ENCODE measurements around the gene FIG4.
"Not testable (repeated sequence)": the region's sequence is repeated elsewhere in the genome, so short reads cannot be mapped to it uniquely, and the experiment has no call there.

The FIG4 gene

DNA sequence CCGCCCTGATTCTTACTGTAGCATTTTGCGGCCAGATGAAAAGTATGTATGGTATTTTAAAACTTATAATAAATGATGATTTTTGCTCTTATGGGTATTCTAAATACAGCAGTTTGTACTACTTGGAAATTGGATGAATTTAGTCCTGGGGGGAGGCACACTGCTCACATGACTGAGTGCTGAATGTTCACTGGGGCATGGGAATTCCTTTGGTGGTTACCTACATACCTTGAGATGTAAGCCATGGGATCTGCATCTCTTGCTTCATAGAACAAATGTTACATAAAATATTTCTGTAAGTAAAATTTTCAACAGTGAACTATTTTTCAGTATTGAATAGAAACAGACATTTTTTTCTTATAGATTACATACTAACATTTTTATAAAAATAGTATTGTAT is 71.1 kb downstream of the FIG4 start:
- no peak for FAIRE-seq

DNA sequence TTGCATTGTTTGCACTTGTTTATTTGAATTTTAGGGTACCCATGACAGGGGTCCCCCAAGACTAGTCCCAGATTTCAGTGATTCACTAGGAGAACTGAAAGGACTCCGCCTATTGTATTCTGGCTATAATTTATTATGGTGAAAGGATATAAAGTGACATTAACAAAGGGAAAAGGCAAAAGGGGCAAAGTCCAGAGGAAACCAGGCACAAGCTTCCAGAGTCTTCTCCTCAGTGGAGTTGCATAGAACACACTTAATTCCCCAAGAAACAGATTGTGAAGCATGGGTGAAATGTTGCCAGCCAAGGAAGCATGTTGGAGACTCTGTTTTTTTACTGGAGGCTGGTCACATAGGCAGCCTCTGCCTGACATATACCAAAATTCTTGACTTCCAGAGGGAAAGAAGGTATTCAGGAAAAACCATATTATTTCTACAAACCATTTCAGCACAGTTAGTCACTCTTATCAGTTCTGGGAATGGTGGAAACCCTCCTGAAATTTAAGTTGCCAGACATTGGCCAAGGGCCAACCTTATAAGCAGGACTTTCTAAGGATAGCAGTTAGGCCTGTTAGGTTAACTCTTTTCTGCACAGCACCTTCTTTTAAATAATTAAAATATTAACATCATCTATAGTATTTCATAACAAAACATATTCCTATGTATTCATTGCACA is 71.8 kb downstream of the FIG4 start:
- no peak for FAIRE-seq

DNA sequence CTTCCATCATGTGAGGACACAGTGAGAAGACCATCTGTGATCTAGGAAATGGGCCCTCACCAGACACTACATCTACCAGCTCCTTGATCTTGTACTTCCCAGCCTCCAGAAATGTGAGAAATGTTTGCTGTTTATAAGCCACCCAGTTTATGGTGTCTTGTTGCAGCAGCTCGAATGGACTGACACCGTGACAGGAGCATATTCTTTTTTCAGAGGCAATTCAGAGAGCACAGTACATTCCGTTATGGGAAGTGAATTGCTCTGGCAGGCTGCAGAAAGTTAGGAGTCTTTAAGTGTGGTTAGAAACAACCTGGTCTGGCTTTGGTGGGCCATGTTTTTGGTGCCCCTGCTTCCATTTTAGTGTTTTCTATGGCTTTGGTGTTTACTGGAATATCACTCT is 75.1 kb downstream of the FIG4 start:
- no peak for FAIRE-seq

DNA sequence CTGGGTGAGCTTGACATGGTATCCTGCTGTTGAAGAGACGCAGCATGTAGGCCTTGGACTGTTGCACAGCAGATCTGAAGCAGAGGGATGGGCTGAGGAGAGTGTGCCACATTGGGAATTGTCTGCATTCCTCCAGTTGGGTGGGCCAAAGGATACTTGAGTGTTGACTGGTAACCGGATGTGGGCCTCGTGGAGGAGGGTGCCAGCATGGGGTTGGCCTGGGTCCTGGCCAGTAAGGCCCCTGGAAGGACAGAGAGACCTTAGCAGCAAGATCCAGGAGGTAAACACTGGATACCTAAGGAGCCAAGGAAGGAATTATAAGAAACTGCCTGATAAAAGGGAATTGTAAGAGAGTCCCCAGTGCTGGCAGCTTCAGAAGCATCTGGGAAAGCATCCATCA is 76.9 kb downstream of the FIG4 start:
- FAIRE-seq, result no peak

DNA sequence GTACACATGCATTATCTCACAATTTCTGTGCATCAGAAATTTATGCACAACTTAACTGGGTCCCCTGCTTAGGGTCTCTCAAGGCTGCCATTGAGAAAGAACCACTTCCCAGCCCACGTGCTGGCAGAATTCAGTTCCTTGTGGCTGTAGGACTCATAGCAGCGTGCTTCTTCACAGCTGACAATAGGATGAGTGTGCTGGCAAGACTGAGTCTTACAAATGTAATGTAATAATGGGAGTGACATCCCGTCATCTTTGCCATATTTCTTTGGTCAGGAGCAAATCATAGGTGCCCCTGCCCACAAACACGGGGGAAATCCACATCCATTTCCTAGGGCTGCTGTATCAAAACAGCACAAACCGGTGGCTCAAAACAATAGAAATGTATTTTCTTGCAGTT is 77.4 kb downstream of the FIG4 start:
- no peak for FAIRE-seq

DNA sequence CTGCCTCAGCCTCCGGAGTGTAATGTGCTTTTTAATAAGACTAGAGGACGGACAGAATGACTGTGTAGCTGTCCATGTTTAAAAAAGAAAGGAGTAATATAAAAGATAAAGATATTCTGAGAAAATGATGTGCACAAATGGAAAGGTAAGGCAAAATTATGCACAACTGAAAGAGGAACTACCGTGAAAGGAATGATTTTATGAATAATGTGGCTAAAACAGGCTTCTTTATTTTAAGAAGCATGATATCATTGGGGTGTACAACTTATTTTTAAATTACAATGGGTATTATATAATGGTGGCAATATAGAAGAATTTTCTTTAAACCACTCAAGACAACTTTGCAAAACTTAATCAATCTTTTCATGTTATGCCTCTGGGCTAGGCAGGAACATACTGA is 78.1 kb downstream of the FIG4 start:
- no peak for FAIRE-seq

DNA sequence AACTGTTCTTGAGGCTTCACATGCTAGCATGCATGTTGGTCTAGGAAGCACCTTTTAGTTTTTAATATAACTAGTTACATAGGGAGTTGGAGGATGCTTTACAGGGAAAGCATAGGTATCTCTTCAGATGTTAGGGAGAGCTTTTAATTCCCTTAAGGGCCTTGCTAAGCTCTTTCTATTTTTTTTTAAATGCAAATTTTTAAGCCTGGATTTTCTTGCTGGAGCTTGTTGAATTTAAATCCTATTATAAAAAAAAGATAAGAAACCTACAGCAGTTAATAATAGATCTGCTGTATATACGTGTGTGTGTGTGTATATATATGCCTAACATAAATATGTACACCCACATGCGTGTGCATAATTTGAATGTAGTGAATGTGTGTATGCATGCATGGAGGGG is 79.0 kb downstream of the FIG4 start:
- FAIRE-seq, result no peak

DNA sequence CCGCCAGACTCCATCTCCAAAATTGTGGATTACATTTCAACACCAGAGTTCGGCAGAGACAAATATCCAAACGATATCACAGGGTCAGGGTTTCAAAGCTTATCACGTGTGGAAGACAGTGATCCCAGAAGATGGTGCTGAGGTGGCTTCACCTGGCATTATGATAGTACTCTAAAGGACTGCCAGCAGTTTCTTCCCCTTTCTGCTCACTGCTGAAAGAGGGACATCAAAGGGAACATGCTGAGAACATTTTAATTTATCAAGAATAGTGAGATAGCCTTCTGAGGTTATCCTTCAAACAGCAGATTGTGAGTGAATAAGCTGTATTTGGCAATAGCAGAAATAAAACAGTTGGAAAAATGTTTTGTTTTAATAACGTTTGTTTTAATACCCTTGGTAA is 79.7 kb downstream of the FIG4 start:
- no peak for FAIRE-seq

DNA sequence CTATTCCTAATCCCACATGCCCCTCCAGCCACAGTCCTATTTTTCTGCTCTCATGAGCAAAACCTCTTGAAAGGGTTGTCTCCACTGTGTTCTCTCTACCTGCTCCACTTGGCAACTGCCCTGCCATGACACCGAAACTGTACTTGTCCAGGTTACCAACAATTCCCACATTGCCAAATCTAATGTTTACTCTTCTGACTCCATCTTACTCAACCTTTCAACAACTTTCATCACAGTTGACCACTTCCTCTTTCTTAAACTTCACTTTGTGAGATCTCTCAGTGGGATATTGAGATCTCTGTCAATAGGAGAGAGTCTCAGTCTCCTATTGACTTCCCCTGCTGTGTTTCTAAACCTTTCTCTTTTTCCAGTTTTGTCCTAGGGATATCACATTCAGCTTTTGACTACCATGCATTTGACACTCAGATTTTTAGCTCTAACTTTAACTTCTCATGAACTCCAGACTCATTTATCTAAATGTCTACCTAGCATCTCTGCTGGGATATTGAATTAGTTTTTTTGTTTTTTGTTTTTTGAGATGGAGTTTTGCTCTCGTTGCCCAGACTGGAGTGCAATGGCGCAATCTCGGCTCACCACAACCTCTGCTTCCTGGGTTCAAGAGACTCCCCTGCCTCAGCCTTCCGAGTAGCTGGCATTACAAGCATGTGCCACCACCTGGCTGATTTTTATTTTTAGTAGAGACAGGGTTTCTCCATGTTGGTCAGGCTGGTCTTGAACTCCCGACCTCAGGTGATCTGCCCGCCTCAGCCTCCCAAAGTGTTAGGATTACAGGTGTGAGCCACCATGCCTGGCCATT is 81.1 kb downstream of the FIG4 start:
- not testable (repeated sequence) for FAIRE-seq

DNA sequence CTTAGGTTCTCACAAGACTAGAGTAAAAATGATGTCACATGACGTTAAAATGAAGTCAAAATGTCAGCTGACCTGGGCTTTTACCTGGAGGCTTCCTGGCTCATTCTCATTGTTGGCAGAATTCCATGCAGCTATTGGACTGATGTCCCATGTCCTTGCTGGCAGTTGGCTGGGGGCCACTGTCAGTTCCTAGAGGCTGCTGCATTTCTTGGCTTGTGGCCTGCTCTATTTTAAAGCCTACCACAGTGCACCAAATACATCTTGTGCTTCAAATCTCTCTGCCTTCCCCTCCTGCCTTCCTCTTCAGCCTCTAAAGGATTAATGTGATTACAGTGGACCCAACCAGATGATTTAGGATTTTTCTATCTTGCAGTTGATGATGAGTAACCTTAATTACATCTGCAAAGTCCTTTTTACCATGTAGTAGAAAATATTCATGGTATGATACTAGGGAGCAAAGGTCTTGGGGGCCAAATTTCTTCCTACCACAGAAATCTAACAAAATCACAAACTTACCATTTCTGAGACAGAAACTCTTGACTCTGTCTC is 81.9 kb downstream of the FIG4 start:
- FAIRE-seq, result no peak

DNA sequence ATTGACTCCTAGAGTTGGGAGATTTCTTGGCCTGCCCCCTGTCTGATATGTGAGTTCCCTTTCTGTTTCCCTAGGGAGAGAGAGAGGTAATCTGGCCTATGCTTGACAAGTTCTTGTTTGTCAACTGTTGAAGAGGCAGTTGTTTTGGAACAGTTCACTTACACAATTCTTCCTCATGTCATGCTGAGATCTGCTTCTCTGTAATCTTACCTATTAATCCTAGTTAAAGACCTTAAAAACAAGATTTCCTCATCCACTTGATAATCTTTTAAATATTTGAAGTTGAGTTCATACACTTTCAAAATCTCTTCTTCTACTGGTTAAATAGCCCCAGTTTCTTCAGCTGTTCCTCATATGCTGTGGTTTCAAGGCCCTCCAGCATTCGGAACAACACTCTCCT is 89.9 kb downstream of the FIG4 start:
- no peak for FAIRE-seq

DNA sequence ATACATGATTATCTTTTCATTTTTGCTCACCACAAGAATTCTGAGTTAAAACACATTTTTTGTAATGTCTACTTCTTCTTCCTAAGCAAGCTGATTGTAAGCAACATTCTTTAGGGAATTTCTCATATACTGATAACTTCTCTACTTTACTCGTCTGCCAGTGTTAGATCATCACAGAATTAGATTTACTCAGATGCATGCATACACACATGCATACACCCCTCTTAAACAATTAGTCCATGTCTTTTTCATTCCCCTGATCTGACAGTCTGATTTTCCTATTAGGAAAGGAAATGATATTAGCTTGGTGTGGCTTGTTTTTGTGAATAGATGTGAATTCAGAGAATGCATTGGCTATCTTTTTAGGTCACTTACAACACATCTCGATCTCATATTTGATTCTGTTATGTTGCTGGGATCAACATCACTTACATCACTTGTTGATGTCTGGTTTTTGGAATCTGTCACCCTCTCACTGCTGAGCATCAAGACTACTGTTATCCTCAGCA is 91.4 kb downstream of the FIG4 start:
- FAIRE-seq, result no peak

DNA sequence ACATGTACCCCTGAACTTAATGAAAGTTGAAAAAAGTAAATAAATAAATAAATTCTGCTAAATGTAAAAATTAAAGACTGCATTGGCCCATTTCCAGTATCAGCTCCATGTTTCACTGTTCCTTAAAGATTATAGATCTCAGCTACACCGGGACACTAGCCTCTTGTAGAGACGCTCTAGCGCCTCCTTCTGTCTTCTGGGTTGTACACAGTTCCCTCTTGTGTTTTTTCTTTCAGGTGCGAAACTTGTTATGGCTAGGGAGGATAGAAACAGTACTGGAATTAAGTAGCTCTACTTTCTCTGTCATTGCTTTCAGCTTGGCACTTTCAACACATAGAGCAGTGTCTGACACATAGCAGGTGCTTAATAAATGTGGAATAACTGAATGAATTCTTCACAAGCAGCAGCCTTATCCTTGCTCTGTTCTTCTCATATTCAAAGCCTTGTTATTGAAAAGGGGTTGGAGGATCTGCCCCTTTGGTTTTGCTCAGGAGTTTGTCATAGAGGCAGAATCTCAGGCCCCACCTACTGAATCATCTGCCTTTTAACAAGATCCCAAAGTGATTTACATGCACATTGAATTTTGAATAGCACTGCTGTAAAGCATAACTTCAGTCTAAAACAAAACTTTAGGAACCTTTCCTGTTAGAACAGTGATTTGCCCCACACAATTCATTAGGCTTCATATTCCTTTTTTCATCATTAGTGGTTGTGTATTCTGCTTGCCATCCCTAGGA is 92.3 kb downstream of the FIG4 start:
- FAIRE-seq, result no peak

DNA sequence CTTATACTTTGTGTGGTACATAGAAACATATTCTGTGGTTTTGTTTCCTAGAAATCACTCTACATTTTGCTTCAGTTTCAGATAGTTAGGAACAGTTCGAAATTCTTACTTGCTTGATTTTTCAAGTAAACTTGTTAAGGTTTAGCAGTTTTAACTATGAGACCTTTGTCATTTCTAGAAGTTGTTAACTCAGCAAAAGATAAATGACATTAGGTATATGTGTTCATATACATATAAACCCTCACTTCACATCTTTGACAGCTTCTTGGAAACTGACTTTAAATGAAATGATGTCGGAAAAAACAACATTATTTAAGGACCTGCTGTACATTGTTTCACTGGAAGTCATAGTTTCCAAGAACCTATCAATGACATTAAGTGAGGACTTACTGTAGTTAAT is 96.2 kb downstream of the FIG4 start:
- no peak for FAIRE-seq

DNA sequence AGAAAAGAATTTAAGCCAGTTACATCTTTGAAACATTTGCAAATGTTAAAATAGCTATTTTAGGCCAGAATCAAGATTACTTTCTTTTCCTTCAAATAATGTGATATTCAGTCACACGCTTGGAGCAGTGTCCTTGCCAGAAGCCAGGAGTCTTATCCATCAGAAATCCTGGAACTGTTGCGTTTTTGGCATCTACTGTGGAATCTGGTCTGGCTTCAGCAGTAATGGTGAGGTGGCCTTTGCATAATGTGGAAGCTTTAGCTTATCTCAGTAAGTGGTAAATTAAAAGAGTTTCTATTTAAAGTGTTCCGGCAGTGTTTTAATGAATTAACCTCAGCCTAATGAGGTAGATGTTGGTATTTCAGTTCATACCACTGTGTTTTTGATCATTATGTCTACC is 97.6 kb downstream of the FIG4 start:
- FAIRE-seq, result no peak

DNA sequence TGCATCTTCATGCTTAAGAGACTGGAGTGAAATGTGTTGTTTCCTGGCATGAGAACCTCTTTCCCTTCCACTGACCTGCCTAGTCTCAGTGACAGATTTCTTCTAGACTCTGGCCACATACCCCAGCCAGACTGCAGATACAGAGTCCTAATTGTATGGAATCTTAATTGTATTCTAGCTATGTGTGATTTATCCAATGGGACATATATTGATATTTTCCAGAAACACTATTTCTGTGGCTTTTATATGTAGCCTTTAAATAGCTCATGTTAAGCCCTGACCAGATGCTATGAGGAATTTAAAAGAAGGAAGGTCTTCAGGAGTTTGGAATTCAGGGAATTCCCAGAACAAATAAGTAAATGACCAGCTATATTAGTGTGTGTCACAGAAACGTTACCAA is 99.0 kb downstream of the FIG4 start:
- no peak for FAIRE-seq

DNA sequence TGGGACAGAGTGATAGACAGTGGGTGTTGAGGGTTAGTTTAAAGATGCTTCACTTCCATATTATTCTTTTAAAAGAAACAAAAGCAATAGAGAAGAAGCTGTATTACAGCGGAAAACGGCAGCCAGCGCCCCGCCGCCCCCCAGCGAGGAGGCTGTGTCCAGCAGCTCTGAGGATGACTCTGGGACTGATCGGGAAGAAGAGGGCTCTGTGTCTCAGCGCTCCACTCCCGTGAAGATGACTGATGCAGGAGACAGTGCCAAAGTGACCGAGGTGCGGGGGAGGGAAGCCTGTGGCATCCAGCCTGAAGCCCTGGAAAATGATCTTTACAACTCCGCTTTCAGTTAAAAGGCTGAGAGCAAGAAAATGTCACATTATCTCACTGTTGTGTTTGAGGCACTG is 100.2 kb downstream of the FIG4 start:
- no peak for FAIRE-seq

DNA sequence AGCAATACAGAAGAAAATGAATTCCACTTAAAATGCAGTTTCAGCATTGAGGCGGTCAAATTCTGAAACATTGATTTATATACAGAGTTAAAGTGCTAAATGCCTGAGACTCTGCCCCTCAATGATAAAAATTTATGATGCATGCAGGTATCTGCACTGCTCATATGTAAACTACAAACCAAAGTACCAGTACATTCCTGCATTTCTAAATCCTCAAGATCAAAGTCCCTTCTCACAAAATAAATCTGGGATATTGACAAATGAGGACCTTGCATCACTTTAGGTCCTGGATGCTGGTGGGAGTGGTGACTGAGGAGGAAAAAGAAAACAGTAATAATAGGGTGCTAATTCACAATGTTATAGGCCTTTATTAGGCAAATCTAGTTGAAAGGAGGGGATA is 101.9 kb downstream of the FIG4 start:
- FAIRE-seq, result no peak

DNA sequence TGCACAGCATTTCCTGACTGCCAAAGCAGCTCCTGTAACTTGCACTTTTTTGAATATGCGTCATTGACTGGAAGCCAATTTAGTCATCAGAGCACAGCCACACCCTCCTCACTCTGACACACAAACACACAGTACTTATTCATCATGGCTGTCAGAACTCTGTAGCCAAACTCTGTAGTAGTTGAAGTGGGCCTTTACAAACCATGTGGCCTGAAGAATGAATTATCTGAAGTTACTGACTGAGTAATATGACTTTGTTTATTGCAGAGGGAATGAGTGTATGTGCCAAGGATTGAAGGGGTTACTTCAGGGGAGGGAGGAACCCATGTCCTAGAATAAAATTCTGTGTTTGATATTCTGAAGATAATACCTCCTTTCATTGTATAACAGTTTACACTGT is 102.7 kb downstream of the FIG4 start:
- FAIRE-seq, result peak; percentile 89

DNA sequence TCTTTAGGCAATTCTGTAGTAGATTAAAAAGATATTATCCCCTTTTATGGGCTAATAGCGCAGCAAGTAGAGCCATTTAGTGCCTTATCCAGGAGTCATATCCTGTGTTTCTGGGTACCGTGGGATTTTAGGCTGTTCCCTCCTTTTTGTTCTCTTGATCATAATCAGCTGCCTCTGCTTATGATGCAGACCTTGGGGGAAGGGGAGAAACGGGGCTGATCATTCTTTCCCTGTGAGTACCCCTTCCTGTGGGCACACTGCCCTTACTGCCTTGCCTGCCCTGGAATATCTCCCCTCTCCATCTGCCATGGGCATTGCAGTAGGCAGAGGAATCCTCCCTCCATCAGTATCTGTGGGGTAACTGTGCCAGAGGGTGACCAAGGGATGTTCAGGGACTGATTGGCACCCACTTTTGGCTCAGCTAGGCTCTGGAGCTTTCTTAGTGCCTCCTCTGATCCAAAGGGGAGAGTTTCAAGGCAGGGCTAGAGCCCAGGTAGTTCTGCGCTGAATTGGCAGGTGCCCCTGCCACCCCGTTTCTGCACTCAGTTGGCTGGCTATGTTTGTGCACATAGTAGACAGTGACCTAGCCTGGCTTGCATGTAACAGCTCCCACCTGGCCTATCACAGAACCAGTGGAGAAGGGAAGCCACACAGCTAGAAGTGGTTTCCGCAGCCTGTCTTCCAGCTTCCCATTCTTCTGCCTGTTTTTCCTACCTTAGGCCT is 103.3 kb downstream of the FIG4 start:
- no peak for FAIRE-seq

DNA sequence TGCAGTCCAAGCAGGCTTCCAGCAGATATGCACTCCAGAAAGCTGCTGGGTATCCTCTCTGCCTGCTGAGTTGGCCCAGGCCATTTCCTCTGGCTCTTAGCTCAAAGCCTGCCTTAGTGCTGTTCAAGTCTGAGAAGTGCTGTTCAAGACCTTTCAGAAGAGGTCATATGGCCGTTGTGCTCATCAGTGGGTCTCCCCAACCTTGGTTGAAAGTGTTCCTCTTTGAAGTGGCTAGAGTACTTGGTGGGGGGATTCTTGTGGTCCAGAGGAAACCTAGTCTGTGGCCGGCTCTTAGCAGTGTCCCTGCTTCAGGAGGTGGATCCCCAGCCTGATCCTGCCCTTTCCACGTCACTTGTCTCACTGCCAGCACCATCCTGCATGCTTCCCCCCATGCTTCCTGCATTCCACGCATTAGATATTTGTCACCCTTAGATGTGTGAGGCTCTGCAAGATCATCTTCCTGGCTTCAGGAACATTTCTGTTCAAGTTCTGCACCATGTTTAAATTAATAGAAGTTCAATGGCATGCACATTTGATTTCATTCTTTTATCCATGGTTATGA is 105.0 kb downstream of the FIG4 start:
- FAIRE-seq, result no peak

DNA sequence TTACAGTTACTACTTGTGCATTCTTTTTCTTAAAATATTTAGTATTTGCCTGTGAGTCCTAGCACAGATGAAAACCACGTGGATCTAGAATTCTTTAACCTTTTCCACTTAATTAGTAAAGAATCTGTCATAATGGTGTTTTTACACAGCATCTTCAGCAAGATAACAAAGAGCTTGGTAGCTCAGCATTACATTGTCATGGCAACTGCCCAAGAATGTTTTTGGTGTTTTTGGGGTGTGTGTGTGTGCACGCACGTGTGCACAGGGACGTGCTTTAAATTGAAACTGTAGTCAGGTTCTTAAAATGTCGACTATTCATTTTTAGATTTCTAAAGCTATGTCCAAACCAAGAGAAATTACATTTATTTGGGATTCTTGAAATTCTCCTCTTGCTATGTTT is 108.0 kb downstream of the FIG4 start:
- FAIRE-seq, result no peak

Measured in colon (tissue), 2 donors.